Stimulated activated CD8-positive, alpha-beta memory T cell treated with anti-CD3 and anti-CD28 coated beads, Interleukin-15, amount 100 ng/mL, for 24 hours (primary cell): Measurements from ENCODE around the gene HMBS.
"Not testable (repeated sequence)": the region's sequence is repeated elsewhere in the genome, so short reads cannot be mapped to it uniquely, and the experiment has no call there.

Source experiments
- DNase-seq: peaks from one replicate; pipeline ENCODE4 v3.0.0-alpha.2; 2020; ENCODE audit warnings: low read depth

Gene HMBS

GRCh38 chr11:119121008-119121810, 36.5 kb downstream of the HMBS start, which contains the start of gene HINFP:
TSS of gene HINFP (plus strand) at chr11:119121580. CDS start at chr11:119126945, 5,365 bp downstream.
- DNase-seq, result peak; percentile 97

GRCh38 chr11:119121811-119122124, 37.1 kb downstream of the HMBS start:
- DNase-seq, result no peak

- no peak for DNase-seq
These were observed 41.1 kb downstream of the HMBS start for GRCh38 chr11:119125821-119126220.

- DNase-seq, result no peak
These were observed 42.1 kb downstream of the HMBS start for GRCh38 chr11:119126675-119127268.

GRCh38 chr11:119130662-119131061, 46.0 kb downstream of the HMBS start:
- no peak for DNase-seq

- no peak for DNase-seq
These were observed 49.8 kb downstream of the HMBS start for GRCh38 chr11:119134389-119134978.

GRCh38 chr11:119139276-119139675, 54.6 kb downstream of the HMBS start:
- DNase-seq, result not testable (repeated sequence)
